GM12891 (cell line): ENCODE measurements around the gene TRPC4AP.

Source experiments
- DNase-seq: peaks from one replicate; pipeline ENCODE4 v3.0.0; 2011; ENCODE audit warnings: low spot score; ENCODE audit not compliant: insufficient read length
- FAIRE-seq: peaks from 2 replicates; lab custom pipeline; 2011; peaks lifted over from hg19 to GRCh38; lab: Jason Lieb, UNC
- PAX5 ChIP-seq: IDR thresholded peaks from 2 replicates; pipeline ENCODE4 v1.6.1; 2011; ENCODE audit warnings: low read length, moderate library complexity, mild to moderate bottlenecking; ENCODE audit not compliant: insufficient read depth, severe bottlenecking
- POLR2A ChIP-seq: IDR thresholded peaks from 2 replicates; pipeline ENCODE4 v1.6.1; 2011; ENCODE audit warnings: low read depth, low read length, control low read depth
- POLR2AphosphoS5 ChIP-seq: IDR thresholded peaks from 2 replicates; pipeline ENCODE4 v1.6.1; 2011; ENCODE audit warnings: low read depth, low read length, control low read depth
- POU2F2 ChIP-seq: IDR thresholded peaks from 2 replicates; pipeline ENCODE4 v1.6.1; 2011; ENCODE audit warnings: low read depth, mild to moderate bottlenecking, control low read depth, low read length, moderate library complexity
- SPI1 ChIP-seq: IDR thresholded peaks from 2 replicates; pipeline ENCODE4 v1.6.1; 2011; ENCODE audit warnings: low read depth, low read length, control low read depth
- TAF1 ChIP-seq: IDR thresholded peaks from 2 replicates; pipeline ENCODE4 v1.6.1; 2011; ENCODE audit warnings: low read depth, low read length, control low read depth

The TRPC4AP gene

DNA sequence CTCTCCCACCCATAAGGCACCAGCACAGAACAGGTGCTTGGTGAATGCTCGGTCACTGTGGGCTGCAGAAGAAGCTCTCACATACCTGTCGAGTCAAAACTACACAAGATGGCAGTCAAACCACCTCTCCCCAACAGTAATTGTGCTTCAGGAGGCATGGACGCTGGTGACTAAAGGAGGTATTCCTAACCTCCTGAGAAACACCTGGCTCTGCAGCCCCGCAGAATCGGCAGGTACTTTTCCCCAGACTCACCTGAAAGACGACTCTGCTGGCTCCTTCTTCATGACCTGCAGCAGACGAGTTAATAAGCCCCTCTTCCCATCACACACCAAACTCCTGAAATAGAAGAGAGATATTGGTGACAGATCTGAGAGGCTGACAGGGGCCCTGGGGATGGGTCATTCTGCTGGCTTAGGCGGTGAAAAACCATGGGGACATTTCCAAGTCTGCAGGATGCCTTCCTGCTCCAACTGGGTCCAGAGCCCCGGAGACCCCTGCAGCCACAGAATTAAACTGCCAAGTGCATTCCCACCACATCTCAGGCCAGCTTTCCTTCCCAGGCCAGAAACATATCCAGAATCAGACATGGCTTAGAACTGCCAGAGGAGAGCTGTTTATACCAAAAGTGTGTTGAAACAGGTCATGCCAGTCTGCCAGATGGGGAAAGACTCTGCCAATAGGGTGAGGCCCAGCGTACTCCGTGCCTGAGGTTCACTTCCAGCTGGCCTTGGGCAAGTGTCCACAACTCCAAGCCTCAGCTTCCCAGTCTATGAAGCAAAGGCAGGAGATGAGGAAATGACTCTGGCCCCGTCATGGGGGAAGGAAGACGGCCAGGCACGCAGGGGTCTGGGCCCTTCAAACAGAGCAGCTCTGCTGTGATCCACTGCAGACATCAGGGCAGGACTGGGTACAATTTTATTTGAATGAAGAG lies 83.9 kb downstream of the TRPC4AP start:
- DNase-seq (no peak), FAIRE-seq (no peak)

DNA sequence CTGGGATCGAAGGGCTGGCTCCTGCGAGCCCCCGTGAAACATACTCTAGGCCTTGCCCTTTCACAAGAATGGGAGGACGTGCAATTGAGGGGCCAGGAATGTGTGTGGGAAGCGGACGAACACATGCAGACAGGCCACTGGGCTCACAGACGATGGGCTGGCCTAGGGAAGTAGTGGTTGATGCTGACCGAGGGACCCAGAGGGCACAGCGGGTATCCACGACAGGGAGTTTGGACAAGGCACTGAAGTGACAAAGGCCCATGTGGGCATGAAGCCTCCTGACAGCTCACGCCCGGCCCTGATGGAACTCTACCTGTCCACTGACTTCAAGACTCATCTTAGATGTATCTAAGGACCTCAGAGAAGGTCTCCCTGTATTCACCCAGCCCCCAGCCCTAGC lies 84.7 kb downstream of the TRPC4AP start:
- no peak for FAIRE-seq
- DNase-seq = no peak

More for the DNA sequence above, 83.9 kb downstream of the TRPC4AP start:
- TF ChIP-seq POLR2A (no peak), TAF1 (no peak), SPI1 (no peak), PAX5 (no peak), POLR2AphosphoS5 (no peak), POU2F2 (no peak)

DNA sequence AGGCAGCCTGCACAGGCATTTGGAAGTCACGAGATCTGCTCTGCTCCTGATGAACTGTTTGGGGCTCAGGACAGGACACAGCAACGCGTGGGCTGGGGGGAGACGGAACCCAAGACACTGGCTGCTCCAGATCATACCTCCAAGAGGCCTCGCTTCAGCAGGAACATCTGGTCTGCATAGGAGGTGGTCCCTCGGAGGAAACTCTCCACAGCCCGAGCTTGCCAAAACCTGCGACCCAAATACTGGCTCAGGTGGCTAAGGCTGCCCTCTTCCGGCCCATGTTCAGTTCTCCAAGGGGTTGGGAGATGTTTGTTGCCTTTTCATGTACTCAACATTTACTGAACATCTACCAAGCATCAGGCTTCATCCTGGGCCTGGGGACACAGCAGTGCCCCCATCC lies 85.2 kb downstream of the TRPC4AP start:
- FAIRE-seq (no peak), DNase-seq (no peak)
- TF ChIP-seq POU2F2 (no peak), POLR2AphosphoS5 (no peak), SPI1 (no peak), POLR2A (no peak), TAF1 (no peak), PAX5 (no peak)

More for the DNA sequence above, 84.7 kb downstream of the TRPC4AP start:
- TF ChIP-seq POU2F2 (no peak), POLR2A (no peak), SPI1 (no peak), POLR2AphosphoS5 (no peak), TAF1 (no peak), PAX5 (no peak)

DNA sequence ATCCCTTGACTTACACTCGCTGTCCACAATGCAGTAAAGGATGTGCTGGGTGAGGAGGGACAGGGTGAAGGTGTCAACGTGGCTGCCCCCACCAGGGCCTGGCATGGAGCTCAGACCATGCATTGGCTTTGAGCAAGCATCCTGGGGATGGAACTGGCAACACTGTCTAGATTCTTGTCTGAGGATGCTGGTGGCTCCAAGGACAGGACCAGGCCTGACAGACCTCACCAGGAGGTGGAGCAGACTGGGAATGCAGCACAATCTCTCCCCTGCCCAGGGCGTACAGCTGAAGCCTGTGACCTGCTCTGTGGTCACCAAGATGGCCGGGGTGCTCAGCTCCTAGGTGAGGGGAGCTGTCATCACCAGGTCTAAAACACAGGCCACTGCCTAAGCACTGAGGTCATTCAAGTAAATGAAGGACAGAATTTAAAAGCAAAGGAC lies 86.1 kb downstream of the TRPC4AP start:
- TF ChIP-seq TAF1 (no peak), PAX5 (no peak), POLR2AphosphoS5 (no peak), POU2F2 (no peak), SPI1 (no peak), POLR2A (no peak)
- DNase-seq (no peak), FAIRE-seq (no peak)

DNA sequence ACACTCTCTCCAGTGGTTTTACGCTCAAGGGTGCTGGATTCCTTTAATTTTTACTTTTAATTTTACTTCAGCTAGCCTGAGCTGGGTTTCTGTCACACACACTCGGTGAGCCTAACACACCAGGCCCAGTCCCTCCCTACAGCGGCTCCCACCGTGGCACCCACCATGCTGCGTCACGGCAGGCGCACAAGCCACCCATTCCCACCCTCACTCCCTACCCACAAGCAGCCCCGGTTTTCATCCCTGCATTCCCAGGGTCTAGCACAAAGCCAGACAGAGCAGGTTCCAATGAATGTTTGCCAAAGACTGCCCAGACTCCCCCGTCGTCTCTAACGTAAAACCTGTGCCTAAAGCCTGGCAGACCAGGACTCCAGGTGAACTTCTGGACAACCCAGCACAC lies 86.6 kb downstream of the TRPC4AP start:
- FAIRE-seq = no peak
- no peak for TF ChIP-seq POLR2AphosphoS5
- no peak for TF ChIP-seq POLR2A
- TF ChIP-seq POU2F2 = no peak
- no peak for TF ChIP-seq TAF1
- TF ChIP-seq PAX5 = no peak
- no peak for TF ChIP-seq SPI1
- no peak for DNase-seq

DNA sequence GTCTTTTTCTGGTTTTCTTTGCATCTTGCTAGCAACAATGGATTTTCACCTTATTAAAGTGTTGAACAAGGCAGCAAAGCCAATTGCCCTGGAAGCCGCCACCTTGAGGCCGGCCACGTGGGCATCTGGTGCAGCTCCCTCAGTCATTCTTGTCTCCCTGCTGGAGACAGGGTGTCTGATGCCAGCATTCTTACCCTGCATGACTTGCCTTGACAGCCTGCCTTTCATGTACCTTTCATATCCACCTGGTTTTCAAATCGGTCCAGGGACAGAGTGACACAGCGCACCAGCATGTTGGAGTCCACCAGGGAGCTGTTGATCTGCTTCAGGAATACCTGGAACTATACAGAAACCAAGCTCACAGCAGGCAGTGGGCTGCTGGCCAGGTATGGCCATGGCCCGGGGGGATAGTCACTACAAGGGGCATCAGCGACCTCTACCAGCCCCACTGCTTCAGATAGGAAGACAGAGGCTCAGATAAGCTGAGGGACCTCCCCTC lies 87.1 kb downstream of the TRPC4AP start:
- TF ChIP-seq SPI1 (no peak), POLR2A (no peak), TAF1 (no peak), POLR2AphosphoS5 (no peak), PAX5 (no peak), POU2F2 (no peak)
- FAIRE-seq (no peak), DNase-seq (peak; percentile 8)

DNA sequence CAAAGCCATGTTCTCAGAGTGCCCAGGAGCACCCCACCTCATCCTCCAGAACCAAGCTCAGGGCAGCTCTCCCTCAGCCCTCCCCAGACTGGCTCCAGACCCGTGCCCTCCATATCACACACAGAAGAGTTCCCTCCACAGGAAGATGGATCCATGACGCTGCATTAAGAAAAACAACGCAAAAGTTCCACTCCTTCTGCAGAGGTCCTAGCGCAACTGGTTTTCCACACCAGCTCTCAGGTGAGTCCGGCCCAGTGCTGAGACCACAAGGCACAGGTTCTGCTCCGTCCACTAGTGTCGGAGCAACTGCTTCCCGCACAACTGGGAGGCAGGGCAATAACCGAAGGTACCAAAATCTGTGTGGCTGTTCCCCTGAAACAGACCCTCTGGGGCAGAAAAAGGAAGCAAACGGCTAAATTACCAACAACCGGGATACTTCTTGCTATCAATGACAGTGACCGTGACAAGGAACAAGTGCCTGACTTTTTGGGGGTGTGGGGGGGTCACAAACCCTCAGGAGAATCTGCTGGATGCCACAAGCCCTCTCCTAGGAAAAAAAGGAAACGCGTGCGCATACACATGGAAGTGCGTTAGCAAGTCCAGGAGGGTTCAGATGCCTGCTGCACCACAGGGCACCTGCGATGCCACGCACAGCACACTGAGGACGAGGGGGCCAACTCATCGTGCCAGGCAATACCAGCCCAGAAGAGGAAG lies 87.7 kb downstream of the TRPC4AP start:
- FAIRE-seq = no peak
- peak; percentile 10 for DNase-seq

DNA sequence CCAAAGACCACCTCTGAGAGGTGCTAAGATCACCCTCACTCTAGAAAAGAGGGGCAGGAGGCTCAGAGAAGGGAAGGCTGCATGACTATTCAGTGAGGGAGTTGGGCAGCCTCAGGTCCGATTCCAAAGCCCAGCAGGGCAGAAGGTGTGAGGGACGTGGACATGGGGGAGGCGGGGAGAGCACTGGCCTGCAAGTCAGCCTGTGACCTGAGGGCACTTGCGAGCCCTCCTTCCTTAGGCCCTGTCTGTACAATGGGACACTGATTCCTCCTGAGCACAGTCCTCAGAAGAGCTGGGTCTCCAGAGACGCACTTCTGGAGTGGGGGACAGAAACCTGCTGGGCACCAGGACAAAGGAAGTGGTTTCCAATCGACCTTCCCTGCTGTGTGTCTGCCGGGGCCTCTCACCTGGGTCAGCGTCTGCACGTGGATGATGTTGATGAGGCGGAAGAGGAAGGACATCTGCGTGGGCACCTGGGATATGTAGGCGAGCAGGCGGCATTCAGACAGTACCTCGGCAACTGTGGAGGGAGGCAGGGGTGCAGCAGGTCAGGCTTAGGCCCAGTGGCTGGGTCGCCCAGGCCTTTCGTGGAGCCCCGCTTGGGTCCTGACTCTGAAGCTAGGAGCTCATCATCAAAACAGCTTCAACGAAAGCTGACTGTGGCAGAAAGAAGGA lies 88.4 kb downstream of the TRPC4AP start:
- peak; percentile 6 for DNase-seq
- no peak for FAIRE-seq
- TF ChIP-seq POU2F2 (no peak), POLR2A (no peak)

More for the DNA sequence above, 87.7 kb downstream of the TRPC4AP start:
- no peak for TF ChIP-seq POLR2A
- TF ChIP-seq SPI1 = no peak
- no peak for TF ChIP-seq POLR2AphosphoS5
- no peak for TF ChIP-seq TAF1
- no peak for TF ChIP-seq PAX5
- no peak for TF ChIP-seq POU2F2

DNA sequence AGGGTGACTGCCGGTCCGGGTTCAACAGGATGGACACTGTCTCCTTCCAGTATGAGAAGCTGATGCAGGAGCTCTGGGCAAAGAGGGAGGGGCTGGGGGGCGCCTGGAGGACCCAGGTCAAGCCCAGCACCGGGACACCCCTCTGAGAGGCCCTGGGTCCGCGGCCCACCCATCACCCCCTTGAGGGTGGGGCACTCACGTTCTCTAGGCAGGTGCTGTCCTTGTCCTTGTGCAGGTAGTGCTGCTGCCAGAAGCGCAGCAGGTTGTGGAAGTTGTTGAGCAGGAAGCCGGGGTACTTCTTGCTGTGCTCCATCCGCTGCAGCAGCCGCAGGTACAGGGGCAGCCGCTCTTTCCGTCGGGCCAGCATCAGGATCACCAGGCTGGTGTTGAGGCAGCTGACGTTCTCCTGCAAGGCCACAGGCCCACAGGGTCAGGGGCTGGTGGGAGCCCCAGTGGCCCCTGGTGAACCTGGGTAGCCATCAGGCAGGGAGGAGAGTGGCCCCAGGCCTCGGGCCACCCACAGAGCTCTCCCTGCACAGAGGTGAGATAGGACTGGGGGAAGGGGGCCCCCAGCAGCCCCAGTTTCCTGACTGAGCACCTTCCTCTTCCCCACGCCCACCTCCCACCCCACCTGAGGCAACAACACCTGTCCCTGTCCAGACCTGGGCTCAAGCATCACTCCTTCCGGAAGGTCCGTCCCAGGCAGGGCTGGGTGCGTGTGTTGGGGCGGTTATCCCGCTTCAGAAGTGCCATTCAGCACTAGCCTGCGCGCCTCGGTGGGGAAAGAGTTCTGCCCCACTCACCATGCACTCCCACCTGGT lies 89.2 kb downstream of the TRPC4AP start:
- FAIRE-seq = no peak
- TF ChIP-seq POLR2A (no peak), TAF1 (no peak), PAX5 (no peak), POU2F2 (no peak), SPI1 (no peak), POLR2AphosphoS5 (no peak)

More for the DNA sequence above, 89.2 kb downstream of the TRPC4AP start:
- no peak for DNase-seq
